Activated CD8-positive, alpha-beta T cell treated with anti-CD3 and anti-CD28 coated beads, Interleukin-2, amount 10 ng/mL, durations not matched to agents 7 days and 5 days (primary cell): ENCODE data around the gene NEURL4. TPM values are rescaled to one million over a fixed set of nuclear protein-coding genes. Genes with fewer than 3 reads are reported as not detected.

Experiments used
- ATAC-seq: fragments of 150-1000 bp; cut with Tn5 transposase; one replicate; pipeline ENCODE4 v1.10.0; 2021; ENCODE audit warnings: moderate library complexity
- CTCF ChIA-PET: fragments of 350-600 bp; sonication (Branson Sonifier 250); formaldehyde crosslinking; loops from one replicate; lab custom pipeline; 2021; ENCODE audit warnings: antibody characterized with exemption; lab: Charles Lee
- POLR2A ChIA-PET: fragments of 350-600 bp; sonication (Branson Sonifier 250); formaldehyde crosslinking; loops from one replicate; lab custom pipeline; 2021; ENCODE audit warnings: antibody characterized with exemption; lab: Charles Lee
- DNase-seq: peaks from one replicate; pipeline ENCODE4 v3.0.0-alpha.2; 2020
- H3K27ac Mint-ChIP-seq: one replicate; pipeline ENCODE4 v1.8.0; 2021; ENCODE audit warnings: mild to moderate bottlenecking, mixed read lengths
- H3K27me3 Mint-ChIP-seq: one replicate; pipeline ENCODE4 v1.8.0; 2021; ENCODE audit warnings: low read depth, mixed read lengths
- H3K36me3 Mint-ChIP-seq: one replicate; pipeline ENCODE4 v1.8.0; 2021; ENCODE audit warnings: low read depth, mixed read lengths
- H3K4me1 Mint-ChIP-seq: one replicate; pipeline ENCODE4 v1.8.0; 2021; ENCODE audit warnings: low read depth, mixed read lengths
- H3K4me3 Mint-ChIP-seq: one replicate; pipeline ENCODE4 v1.8.0; 2021; ENCODE audit warnings: mild to moderate bottlenecking, mixed read lengths
- H3K9me3 Mint-ChIP-seq: one replicate; pipeline ENCODE4 v1.8.0; 2022; ENCODE audit warnings: mixed read lengths; ENCODE audit not compliant: insufficient read depth
- total RNA-seq, 2 experiments: library from RNA; stranded (reverse); gene quantifications; one replicate each; pipeline ENCODE4 v1.2.3, GENCODE V29; 2021

Gene NEURL4
- total RNA-seq, 2 experiments from 2014 or later, result 45.6 to 47.0 TPM

DNA sequence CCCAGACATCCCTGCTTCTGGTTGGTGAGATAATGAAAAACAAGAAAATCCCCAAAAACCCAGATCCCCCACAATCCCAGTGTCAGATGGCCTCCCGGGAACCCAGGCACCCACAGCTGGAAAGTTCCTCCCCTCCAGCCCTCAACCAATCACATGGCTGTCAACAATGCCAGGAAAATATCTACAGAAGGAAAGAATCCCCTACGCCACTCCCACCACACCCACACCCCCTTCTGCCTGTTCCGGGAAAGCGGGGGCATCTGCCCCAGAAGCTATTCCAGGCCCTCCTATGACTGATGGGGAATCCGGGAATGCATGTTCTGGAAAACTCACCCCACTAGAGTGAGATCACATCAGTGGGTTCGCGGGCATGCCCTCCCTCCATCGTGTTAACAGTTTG is 27.6 kb upstream of the NEURL4 start:
- ChIA-PET POLR2A (interaction anchor here (0.8 to 1.9 kb wide), 6 partner anchors 20 to 330 kb away, joined by 3 to 8 read pairs (median 4); partner anchors contain the start of genes ACAP1, CHRNB1, POLR2A and TMEM102), CTCF (interaction anchor here (0.6 to 5.7 kb wide), 15 partner anchors 12 to 330 kb away, joined by 3 to 83 read pairs (median 10); partner anchors contain the start of genes ACAP1, SENP3, TMEM102 and TMEM256)
- H3K27ac Mint-ChIP-seq, result no peak overlapping the region
- peaks cover 4% of the 10 kb centered on the region for H3K27me3 Mint-ChIP-seq
- H3K9me3 Mint-ChIP-seq, result no peaks in the 10 kb centered on the region
- H3K4me3 Mint-ChIP-seq, result no peak overlapping the region
- DNase-seq (no peak), ATAC-seq (no peak)
- H3K4me1 Mint-ChIP-seq, result peaks cover 42% of the 10 kb centered on the region
- H3K36me3 Mint-ChIP-seq, result peaks cover 17% of the 10 kb centered on the region

DNA sequence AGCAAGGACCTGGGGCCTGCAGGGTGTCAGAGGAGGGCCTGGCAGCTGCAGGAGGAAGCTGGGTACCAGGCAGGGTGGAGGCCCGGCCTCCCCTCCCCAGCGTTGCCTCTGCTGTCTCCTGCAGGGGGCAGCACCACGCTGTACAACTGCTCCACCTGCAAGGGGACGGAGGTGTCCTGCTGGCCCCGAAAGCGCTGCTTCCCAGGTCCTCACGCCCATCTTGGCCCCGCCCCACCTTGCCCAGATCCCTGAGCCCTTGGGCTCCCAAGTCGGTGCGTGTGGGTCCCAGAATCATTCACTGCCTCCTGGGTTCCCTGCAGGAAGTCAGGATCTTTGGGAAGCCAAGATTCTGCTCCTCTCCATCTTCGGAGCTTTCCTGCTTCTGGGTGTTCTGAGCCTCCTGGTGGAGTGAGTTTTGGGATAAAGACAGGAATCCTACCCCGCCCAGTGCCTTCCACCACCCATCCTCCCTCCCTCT is 27.0 kb upstream of the NEURL4 start:
- CTCF ChIA-PET, result interaction anchor here (0.6 to 5.7 kb wide), 39 partner anchors 9 to 333 kb away, joined by 3 to 83 read pairs (median 5); partner anchors contain the start of genes ACAP1, CHRNB1, FGF11 and FXR2
- ATAC-seq (peak; percentile 73), DNase-seq (peak; percentile 92)
- no peaks in the 10 kb centered on the region for H3K9me3 Mint-ChIP-seq
- no peak overlapping the region for H3K4me3 Mint-ChIP-seq
- H3K4me1 Mint-ChIP-seq, result peaks cover 45% of the 10 kb centered on the region
- POLR2A ChIA-PET, result interaction anchor here (0.5 to 1.9 kb wide), 9 partner anchors 19 to 331 kb away, joined by 3 to 8 read pairs (median 3); partner anchors contain the start of genes ACAP1, CHRNB1, POLR2A and TMEM102
- peak overlapping the region; percentile 28 for H3K27ac Mint-ChIP-seq
- H3K27me3 Mint-ChIP-seq, result peaks cover 4% of the 10 kb centered on the region
- H3K36me3 Mint-ChIP-seq, result peaks cover 20% of the 10 kb centered on the region

DNA sequence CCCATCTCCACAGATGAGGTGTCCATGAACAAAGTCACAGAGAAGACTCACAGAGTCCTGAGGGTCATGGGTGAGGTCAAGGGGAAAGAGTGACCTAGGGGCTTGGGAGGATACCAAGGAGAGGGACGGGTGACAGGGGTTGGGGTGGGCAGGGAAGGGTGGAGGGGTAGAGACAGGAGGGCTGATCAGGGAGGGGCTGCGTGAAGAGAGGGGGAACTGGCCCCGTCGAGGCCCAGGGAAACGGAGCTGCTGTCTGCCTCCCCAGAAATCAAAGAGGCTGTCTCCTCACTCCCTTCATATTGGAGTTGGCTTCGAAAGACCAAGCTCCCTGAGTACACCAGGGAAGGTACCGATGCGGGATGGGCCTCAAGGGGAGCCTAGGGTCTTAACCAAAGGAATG is 26.4 kb upstream of the NEURL4 start:
- ChIA-PET CTCF (interaction anchor here (0.6 to 5.7 kb wide), 41 partner anchors 9 to 333 kb away, joined by 3 to 83 read pairs (median 5); partner anchors contain the start of genes ACAP1, CHRNB1, FGF11 and FXR2), POLR2A (interaction anchor here (0.9 to 1.9 kb wide), 7 partner anchors 19 to 332 kb away, joined by 3 to 8 read pairs (median 4); partner anchors contain the start of genes ACAP1, POLR2A and TP53)
- H3K9me3 Mint-ChIP-seq, result no peaks in the 10 kb centered on the region
- H3K27ac Mint-ChIP-seq, result peak overlapping the region; percentile 28
- peaks cover 24% of the 10 kb centered on the region for H3K36me3 Mint-ChIP-seq
- peaks cover 4% of the 10 kb centered on the region for H3K27me3 Mint-ChIP-seq
- DNase-seq, result no peak
- no peak overlapping the region for H3K4me3 Mint-ChIP-seq
- ATAC-seq, result no peak
- peaks cover 50% of the 10 kb centered on the region for H3K4me1 Mint-ChIP-seq

DNA sequence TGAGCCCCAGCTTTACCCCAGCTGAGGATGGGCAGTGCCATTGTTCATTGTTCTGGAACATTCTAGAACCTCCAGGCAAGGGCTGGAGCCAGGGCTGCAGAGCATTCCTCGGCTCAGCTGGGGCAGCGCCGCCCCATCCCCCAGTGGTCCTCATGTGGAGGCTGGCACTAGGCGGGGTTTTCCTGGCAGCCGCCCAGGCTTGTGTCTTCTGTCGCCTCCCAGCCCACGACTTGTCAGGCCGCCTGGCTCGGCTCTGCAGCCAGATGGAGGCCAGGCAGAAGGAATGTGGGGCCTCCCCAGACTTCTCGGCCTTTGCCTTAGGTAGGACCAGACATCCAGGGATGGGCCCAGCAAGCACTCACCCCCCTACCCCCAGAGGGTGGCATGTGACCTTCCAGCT is 25.9 kb upstream of the NEURL4 start, which contains the start of gene TMEM95:
Gene TMEM95, plus strand, starts transcription at position 104 of the 400 bp plus-strand sequence. Its CDS starts 49 bp downstream, at position 153.
- no peak within 1 kb of the TSS for H3K4me3 Mint-ChIP-seq
- peak within 1 kb of the TSS; percentile 56 for H3K27ac Mint-ChIP-seq
- peaks cover 28% of the 10 kb centered on the region for H3K36me3 Mint-ChIP-seq
- H3K9me3 Mint-ChIP-seq, result no peaks in the 10 kb centered on the region
- peaks cover 4% of the 10 kb centered on the region for H3K27me3 Mint-ChIP-seq
- POLR2A ChIA-PET, result interaction anchor here (0.9 to 1.8 kb wide), 3 partner anchors 81 to 332 kb away, joined by 3 to 8 read pairs (median 4); partner anchors contain the start of gene TP53
- ATAC-seq (no peak), DNase-seq (no peak)
- CTCF ChIA-PET, result interaction anchor here (0.7 to 5.7 kb wide), 24 partner anchors 11 to 334 kb away, joined by 3 to 83 read pairs (median 8); partner anchors contain the start of genes ACAP1, CHRNB1, FGF11 and NEURL4
- H3K4me1 Mint-ChIP-seq, result peaks cover 55% of the 10 kb centered on the region

DNA sequence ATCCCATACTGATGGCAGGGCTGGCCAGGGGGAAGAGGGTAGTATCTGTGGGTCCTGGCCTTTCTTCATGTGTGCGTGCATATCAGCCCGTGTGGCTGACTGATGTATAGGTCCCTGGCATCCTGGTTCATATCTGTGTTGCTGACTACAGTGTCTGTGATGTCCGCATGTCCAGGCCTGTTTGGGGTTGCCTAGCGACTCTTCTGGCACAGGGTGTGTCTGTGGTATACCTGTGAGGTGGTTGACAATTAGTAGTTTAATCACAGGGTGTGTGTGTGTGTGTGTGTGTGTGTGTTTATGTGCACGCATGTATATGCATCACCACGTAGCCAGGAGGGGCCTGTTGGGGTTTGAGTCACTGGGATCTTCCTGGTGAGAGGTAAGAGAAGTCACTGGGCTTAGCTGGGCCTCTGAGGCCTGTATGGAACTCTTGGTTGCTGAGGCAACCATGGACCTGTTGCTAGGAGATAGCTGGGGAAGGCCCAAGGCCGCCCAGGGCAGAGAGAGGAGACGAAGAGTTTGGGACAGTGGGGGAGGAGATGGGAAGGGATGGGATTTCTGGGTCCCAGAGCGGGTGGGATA is 25.2 kb upstream of the NEURL4 start:
- Mint-ChIP-seq H3K4me3 (no peak overlapping the region), H3K27ac (peak overlapping the region; percentile 56), H3K36me3 (peaks cover 33% of the 10 kb centered on the region), H3K9me3 (no peaks in the 10 kb centered on the region), H3K27me3 (peaks cover 1% of the 10 kb centered on the region), H3K4me1 (peaks cover 60% of the 10 kb centered on the region)
- CTCF ChIA-PET, result interaction anchor here (1.1 to 5.7 kb wide), 11 partner anchors 10 to 333 kb away, joined by 3 to 83 read pairs (median 13); partner anchors contain the start of genes ACAP1, FGF11, NEURL4 and SENP3
- DNase-seq, result peak; percentile 41
- POLR2A ChIA-PET, result interaction anchor here (1.0 to 2.2 kb wide), 5 partner anchors 10 to 136 kb away, joined by 3 to 9 read pairs (median 3); partner anchors contain the start of gene ACAP1
- ATAC-seq, result peak; percentile 10

DNA sequence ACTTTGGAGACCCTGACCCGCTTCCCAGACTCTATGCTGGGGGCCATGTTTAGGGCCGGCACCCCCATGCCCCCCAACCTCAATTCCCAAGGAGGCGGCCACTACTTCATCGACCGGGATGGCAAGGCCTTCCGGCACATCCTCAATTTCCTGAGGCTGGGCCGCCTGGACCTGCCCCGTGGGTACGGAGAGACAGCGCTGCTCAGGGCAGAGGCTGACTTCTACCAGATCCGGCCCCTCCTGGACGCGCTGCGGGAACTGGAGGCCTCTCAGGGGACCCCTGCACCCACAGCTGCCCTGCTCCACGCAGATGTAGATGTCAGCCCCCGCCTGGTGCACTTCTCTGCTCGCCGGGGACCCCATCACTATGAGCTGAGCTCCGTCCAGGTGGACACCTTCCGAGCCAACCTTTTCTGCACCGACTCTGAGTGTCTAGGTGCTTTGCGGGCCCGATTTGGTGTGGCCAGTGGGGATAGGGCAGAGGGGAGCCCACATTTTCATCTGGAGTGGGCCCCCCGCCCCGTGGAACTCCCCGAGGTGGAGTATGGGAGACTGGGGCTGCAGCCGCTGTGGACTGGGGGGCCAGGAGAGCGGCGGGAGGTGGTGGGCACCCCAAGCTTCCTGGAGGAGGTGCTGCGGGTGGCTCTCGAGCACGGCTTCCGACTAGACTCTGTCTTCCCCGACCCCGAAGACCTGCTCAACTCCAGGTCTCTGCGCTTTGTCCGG is 23.9 kb upstream of the NEURL4 start:
- Mint-ChIP-seq H3K27me3 (no peaks in the 10 kb centered on the region), H3K27ac (peak overlapping the region; percentile 79), H3K4me1 (peaks cover 73% of the 10 kb centered on the region), H3K4me3 (peak overlapping the region; percentile 76), H3K9me3 (no peaks in the 10 kb centered on the region), H3K36me3 (peaks cover 44% of the 10 kb centered on the region)
- ChIA-PET POLR2A (interaction anchor here (0.7 to 2.2 kb wide), 3 partner anchors 9 to 130 kb away, joined by 3 to 9 read pairs (median 5); partner anchors contain the start of gene ACAP1), CTCF (interaction anchor here (0.5 to 5.7 kb wide), 10 partner anchors 17 to 334 kb away, joined by 3 to 83 read pairs (median 6); partner anchors contain the start of genes ACAP1, FGF11, NEURL4 and SENP3)
- DNase-seq (no peak), ATAC-seq (no peak)

DNA sequence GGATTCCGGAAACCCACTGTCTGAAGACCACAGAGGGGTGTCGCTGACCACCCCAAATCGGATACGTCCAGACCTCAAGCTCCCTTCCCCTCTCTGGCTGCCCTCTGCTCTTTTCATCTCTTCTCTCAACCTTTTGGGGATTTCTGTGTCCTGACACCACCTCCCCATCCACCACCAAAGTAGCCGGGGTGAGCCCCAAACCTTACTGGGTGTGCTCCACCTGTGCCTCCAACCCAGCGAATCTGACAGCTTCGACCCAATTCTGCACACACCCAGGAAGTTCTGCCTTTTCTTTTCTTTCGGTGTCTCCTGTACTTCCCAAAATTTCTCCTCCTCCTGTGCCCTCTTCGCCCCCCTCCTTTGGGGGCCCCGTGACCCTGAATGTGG is 23.4 kb upstream of the NEURL4 start:
- POLR2A ChIA-PET, result interaction anchor here (2.2 kb wide), 1 partner anchor 16 kb away, joined by 9 read pairs; the partner anchor contains the start of gene ACAP1
- H3K27me3 Mint-ChIP-seq, result no peaks in the 10 kb centered on the region

DNA sequence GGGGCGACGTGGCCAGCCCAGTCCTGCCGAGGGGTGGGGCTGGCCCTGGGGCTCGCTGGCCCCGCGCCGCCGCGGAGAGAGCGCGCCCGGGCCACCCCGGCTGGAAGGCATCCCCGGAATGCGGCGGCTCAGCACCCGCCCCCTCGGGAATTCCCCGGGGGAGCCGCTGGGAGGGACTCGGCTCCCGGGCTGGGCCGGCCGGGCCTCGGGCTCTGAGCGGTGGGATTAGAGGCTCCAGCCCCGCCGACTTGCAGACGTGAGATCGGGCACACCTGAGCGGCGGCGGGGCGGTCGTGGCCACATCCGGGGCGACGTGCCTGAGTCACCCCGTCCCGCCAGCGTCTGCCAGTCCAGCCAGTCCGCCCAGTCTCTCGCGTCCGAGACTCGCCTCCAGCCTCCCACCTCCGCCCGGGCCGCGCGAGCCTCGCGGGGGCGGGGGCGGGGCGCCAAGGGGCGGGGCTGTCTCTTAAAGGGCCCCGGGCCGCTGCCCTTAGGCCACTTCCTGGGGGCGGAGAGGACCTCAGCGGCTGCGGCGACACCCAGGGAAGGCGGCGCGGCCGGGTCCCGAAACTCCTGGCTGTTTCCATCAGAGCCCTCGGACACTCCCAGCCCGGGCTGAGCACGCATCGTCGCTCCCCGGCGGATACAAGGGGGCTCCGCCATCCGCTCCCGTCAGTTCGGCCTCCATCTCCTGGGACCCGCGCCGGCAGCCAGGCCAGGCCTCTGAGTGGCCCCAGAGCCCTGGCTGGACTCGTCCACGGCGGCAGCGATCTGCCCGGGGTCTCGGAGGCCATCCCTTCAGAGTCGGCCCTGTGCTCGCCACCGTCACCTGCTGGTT is 22.7 kb upstream of the NEURL4 start, which contains the start of gene KCTD11:
Gene KCTD11, plus strand, starts transcription at position 498 of the 838 bp plus-strand sequence.
- H3K36me3 Mint-ChIP-seq, result peaks cover 52% of the 10 kb centered on the region
- H3K27me3 Mint-ChIP-seq, result no peaks in the 10 kb centered on the region
- H3K4me1 Mint-ChIP-seq, result peaks cover 80% of the 10 kb centered on the region
- no peaks in the 10 kb centered on the region for H3K9me3 Mint-ChIP-seq
- H3K4me3 Mint-ChIP-seq, result peak within 1 kb of the TSS; percentile 76
- DNase-seq, result peak; percentile 87
- POLR2A ChIA-PET, result interaction anchor here (2.2 to 5.0 kb wide), 3 partner anchors 15 to 22 kb away, joined by 9 to 54 read pairs (median 15); partner anchors contain the start of genes ACAP1 and NEURL4
- peak within 1 kb of the TSS; percentile 81 for H3K27ac Mint-ChIP-seq
- ATAC-seq, result peak; percentile 63
- CTCF ChIA-PET, result interaction anchor here (0.6 to 4.9 kb wide), 8 partner anchors 15 to 335 kb away, joined by 3 to 41 read pairs (median 8); partner anchors contain the start of genes ACAP1, NEURL4, TMEM102 and TP53

More for the DNA sequence above, 23.4 kb upstream of the NEURL4 start:
- Mint-ChIP-seq H3K4me3 (peak overlapping the region; percentile 76), H3K9me3 (no peaks in the 10 kb centered on the region), H3K4me1 (peaks cover 77% of the 10 kb centered on the region), H3K36me3 (peaks cover 48% of the 10 kb centered on the region), H3K27ac (peak overlapping the region; percentile 79)
- ATAC-seq (no peak), DNase-seq (peak; percentile 41)
- CTCF ChIA-PET, result interaction anchor here (1.6 to 4.9 kb wide), 3 partner anchors 16 to 208 kb away, joined by 4 to 41 read pairs (median 4); partner anchors contain the start of genes ACAP1 and NEURL4

DNA sequence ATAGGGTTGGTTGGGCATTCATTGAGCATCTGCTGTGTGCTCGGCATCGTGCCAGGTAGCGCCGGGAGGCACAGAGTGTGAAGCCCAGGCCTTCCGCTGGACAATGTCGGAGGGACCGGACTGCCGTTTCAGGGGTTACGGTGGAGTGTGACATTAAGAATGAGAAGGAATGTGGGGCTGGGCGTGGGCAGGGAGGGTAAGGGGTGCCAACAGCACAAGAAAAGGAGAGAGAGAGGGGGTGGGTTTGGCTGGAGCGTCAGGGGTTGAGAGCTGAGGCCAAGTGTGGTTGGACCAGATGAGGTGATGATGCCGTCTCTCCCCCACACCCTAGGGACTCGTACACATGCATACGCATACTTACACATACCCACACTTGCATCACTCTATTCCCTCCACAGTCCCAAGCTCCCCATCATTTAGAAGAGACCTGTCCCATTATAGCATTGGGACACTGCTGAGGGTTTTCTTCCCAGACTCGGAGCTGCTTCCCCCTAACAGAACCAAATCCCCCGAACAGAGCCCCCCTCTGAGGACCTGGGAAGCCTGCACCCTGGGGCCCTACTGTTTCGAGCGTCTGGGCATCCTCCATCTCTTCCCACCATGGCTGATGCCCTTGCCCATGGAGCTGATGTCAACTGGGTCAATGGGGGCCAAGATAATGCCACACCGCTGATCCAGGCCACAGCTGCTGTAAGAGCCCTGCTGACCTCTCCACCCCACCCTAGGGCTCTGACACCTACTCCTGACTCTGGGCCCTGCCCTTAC is 19.5 kb upstream of the NEURL4 start:
- ATAC-seq (no peak), DNase-seq (no peak)
- POLR2A ChIA-PET, result interaction anchor here (0.7 to 5.0 kb wide), 5 partner anchors 12 to 135 kb away, joined by 3 to 54 read pairs (median 6); partner anchors contain the start of genes ACAP1 and NEURL4
- H3K9me3 Mint-ChIP-seq, result no peaks in the 10 kb centered on the region
- H3K27ac Mint-ChIP-seq, result peak overlapping the region; percentile 66
- CTCF ChIA-PET, result interaction anchor here (1.1 to 4.6 kb wide), 4 partner anchors 11 to 211 kb away, joined by 3 to 35 read pairs (median 4); partner anchors contain the start of gene ACAP1
- no peak overlapping the region for H3K4me3 Mint-ChIP-seq
- H3K36me3 Mint-ChIP-seq, result peaks cover 74% of the 10 kb centered on the region
- peaks cover 60% of the 10 kb centered on the region for H3K4me1 Mint-ChIP-seq
- H3K27me3 Mint-ChIP-seq, result no peaks in the 10 kb centered on the region
